NK-92 (cell line): ENCODE data around the gene PRKN.

Experiments
- DNase-seq: peaks from one replicate; lab custom pipeline; 2025; ENCODE audit not compliant: unreplicated experiment; lab: John Stamatoyannopoulos, UW

The PRKN gene

GRCh38 chr6:161308075-161308655 lies 1419.4 kb downstream of the PRKN start:
- DNase-seq, result no peak

GRCh38 chr6:161305860-161306259 lies 1421.7 kb downstream of the PRKN start:
- DNase-seq, result no peak

- DNase-seq, result no peak
These were observed 1423.8 kb downstream of the PRKN start for GRCh38 chr6:161303628-161304340.

GRCh38 chr6:161302949-161303348 lies 1424.6 kb downstream of the PRKN start:
- no peak for DNase-seq

- no peak for DNase-seq
These were observed 1426.2 kb downstream of the PRKN start for GRCh38 chr6:161301338-161301737.

GRCh38 chr6:161300823-161301222 lies 1426.7 kb downstream of the PRKN start:
- DNase-seq, result no peak

GRCh38 chr6:161299726-161300125 lies 1427.8 kb downstream of the PRKN start:
- no peak for DNase-seq
